IMR-90 (cell line): ENCODE measurements around the gene PIH1D1. TPM values are rescaled to one million over a fixed set of nuclear protein-coding genes. Genes with fewer than 3 reads are reported as not detected.

Experiments used
- ATAC-seq: fragments of 200-7000 bp; cut with Tn5 transposase; 2 replicates; pipeline ENCODE4 v1.9.1; 2020; ENCODE audit warnings: low read depth, mild to moderate bottlenecking, moderate library complexity
- BruUV-seq: library from RNA; stranded (reverse); fragments of 400-500 nt; replicated peaks from 2 replicates; lab custom pipeline; 2021; lab: Mats Ljungman, UMichigan
- CTCF ChIA-PET: fragments of 300-600 bp; formaldehyde crosslinking; extraction: SDS; loops from one replicate; lab custom pipeline; 2021; ENCODE audit warnings: antibody characterized with exemption; lab: Yijun Ruan, JAX
- POLR2A ChIA-PET: fragments of 300-600 bp; sonication (Branson Sonifier 250); formaldehyde crosslinking; loops from one replicate; lab custom pipeline; 2022; ENCODE audit warnings: antibody characterized with exemption; ENCODE audit not compliant: unreplicated experiment; lab: Charles Lee
- DNase-seq: peaks from one replicate; pipeline ENCODE4 v3.0.0; 2013
- H2AFZ ChIP-seq: replicated peaks from 2 replicates; pipeline ENCODE3; 2013; ENCODE audit warnings: low read length, mild to moderate bottlenecking; ENCODE audit not compliant: poor library complexity
- H2AK5ac ChIP-seq: 2 replicates; pipeline ENCODE4 v1.6.1; 2013; ENCODE audit warnings: low read depth, low read length, inconsistent platforms
- H2AK9ac ChIP-seq: replicated peaks from 2 replicates; pipeline ENCODE3; 2013; ENCODE audit warnings: mild to moderate bottlenecking, low read depth, low read length, moderate library complexity; ENCODE audit not compliant: poor library complexity
- H2BK120ac ChIP-seq: 2 replicates; pipeline ENCODE4 v1.6.1; 2013; ENCODE audit warnings: low read depth, low read length, inconsistent platforms
- H2BK15ac ChIP-seq: 3 replicates; pipeline ENCODE4 v1.6.1; 2013; ENCODE audit warnings: low read depth, low read length, inconsistent platforms
- H2BK20ac ChIP-seq: 2 replicates; pipeline ENCODE4 v1.6.1; 2013; ENCODE audit warnings: low read depth, mild to moderate bottlenecking, inconsistent platforms, low read length, moderate library complexity
- H2BK5ac ChIP-seq: 2 replicates; pipeline ENCODE4 v1.6.1; 2013; ENCODE audit warnings: mild to moderate bottlenecking, low read depth, low read length, inconsistent platforms; ENCODE audit not compliant: poor library complexity, severe bottlenecking
- H3K14ac ChIP-seq: replicated peaks from 2 replicates; pipeline ENCODE4 v1.6.1; 2013; ENCODE audit warnings: low read depth, low read length, inconsistent platforms
- H3K18ac ChIP-seq: 2 replicates; pipeline ENCODE4 v1.6.1; 2013; ENCODE audit warnings: low read depth, low read length, control low read depth
- H3K23ac ChIP-seq: 2 replicates; pipeline ENCODE4 v1.6.1; 2013; ENCODE audit warnings: low read depth, low read length, inconsistent platforms
- H3K27ac ChIP-seq: 2 replicates; pipeline ENCODE4 v1.5.1; 2013; ENCODE audit warnings: mild to moderate bottlenecking, control low read depth, low read length; ENCODE audit not compliant: insufficient read depth
- H3K27me3 ChIP-seq: 2 replicates; pipeline ENCODE4 v1.6.1; 2013; ENCODE audit warnings: low read length; ENCODE audit not compliant: control insufficient read depth, insufficient read depth
- H3K36me3 ChIP-seq: 2 replicates; pipeline ENCODE4 v1.6.1; 2013; ENCODE audit warnings: low read length, mixed read lengths; ENCODE audit not compliant: control insufficient read depth, insufficient read depth
- H3K4ac ChIP-seq: 2 replicates; pipeline ENCODE4 v1.6.1; 2013; ENCODE audit warnings: low read depth, low read length, inconsistent platforms
- H3K4me1 ChIP-seq: 2 replicates; pipeline ENCODE4 v1.6.1; 2013; ENCODE audit warnings: low read length, mixed read lengths; ENCODE audit not compliant: control insufficient read depth, insufficient read depth
- H3K4me2 ChIP-seq: 2 replicates; pipeline ENCODE4 v1.6.1; 2013; ENCODE audit warnings: low read depth, mild to moderate bottlenecking, control low read depth, low read length, moderate library complexity
- H3K4me3 ChIP-seq: 2 replicates; pipeline ENCODE4 v1.5.1; 2013; ENCODE audit warnings: low read depth, mild to moderate bottlenecking, control low read depth, low read length, moderate library complexity; ENCODE audit not compliant: insufficient read depth
- H3K56ac ChIP-seq: 2 replicates; pipeline ENCODE4 v1.6.1; 2013; ENCODE audit warnings: low read length, inconsistent platforms; ENCODE audit not compliant: insufficient read depth; ENCODE audit errors: extremely low read depth
- H3K79me1 ChIP-seq, 2 experiments: 2 replicates each; pipeline ENCODE4 v1.6.1; 2013; ENCODE audit warnings: low read length in 2 of 2, inconsistent platforms in 1 of 2, low read depth in 1 of 2
- H3K9ac ChIP-seq: 2 replicates; pipeline ENCODE4 v1.6.1; 2013; ENCODE audit warnings: low read depth, low read length, control low read depth
- H3K9me1 ChIP-seq: 2 replicates; pipeline ENCODE4 v1.6.1; 2013; ENCODE audit warnings: low read length, inconsistent platforms; ENCODE audit not compliant: insufficient read depth
- H3K9me3 ChIP-seq: 2 replicates; pipeline ENCODE4 v1.6.1; 2013; ENCODE audit warnings: low read length; ENCODE audit not compliant: control insufficient read depth, insufficient read depth
- H4K20me1 ChIP-seq: 2 replicates; pipeline ENCODE4 v1.6.1; 2013; ENCODE audit warnings: low read length, inconsistent platforms; ENCODE audit not compliant: insufficient read depth
- H4K5ac ChIP-seq: 2 replicates; pipeline ENCODE4 v1.6.1; 2013; ENCODE audit warnings: mild to moderate bottlenecking, low read depth, low read length, control low read depth
- H4K8ac ChIP-seq, 2 experiments: 2 replicates each; pipeline ENCODE4 v1.6.1; 2013; ENCODE audit warnings: low read depth in 2 of 2, low read length in 2 of 2, control low read depth in 1 of 2, inconsistent platforms in 1 of 2
- H4K91ac ChIP-seq: 2 replicates; pipeline ENCODE4 v1.6.1; 2013; ENCODE audit warnings: low read depth, low read length, inconsistent platforms; ENCODE audit not compliant: insufficient read depth
- CHD1 ChIP-seq: IDR thresholded peaks from 2 replicates; pipeline ENCODE4 v1.6.1; 2012; ENCODE audit warnings: low read depth, low read length, improper control_type of control experiment
- MAFK ChIP-seq: IDR thresholded peaks from 2 replicates; pipeline ENCODE4 v1.6.1; 2012; ENCODE audit warnings: low read depth, low read length, improper control_type of control experiment
- MXI1 ChIP-seq: IDR thresholded peaks from 2 replicates; pipeline ENCODE4 v1.6.1; 2012; ENCODE audit warnings: low read depth, mild to moderate bottlenecking, low read length, moderate library complexity, borderline replicate concordance
- NFE2L2 ChIP-seq: fragments of 150-350 bp; IDR thresholded peaks from 2 replicates; pipeline ENCODE4 v1.6.1; 2016; ENCODE audit warnings: low read depth, mild to moderate bottlenecking, low read length
- RAD21 ChIP-seq: IDR thresholded peaks from 2 replicates; pipeline ENCODE4 v1.6.1; 2012; ENCODE audit warnings: low read length, improper control_type of control experiment
- RCOR1 ChIP-seq: IDR thresholded peaks from 2 replicates; pipeline ENCODE4 v1.6.1; 2012; ENCODE audit warnings: mild to moderate bottlenecking, low read length, improper control_type of control experiment; ENCODE audit not compliant: insufficient replicate concordance
- RFX5 ChIP-seq: IDR thresholded peaks from 2 replicates; pipeline ENCODE4 v1.8.0; 2012; ENCODE audit warnings: low read depth, mild to moderate bottlenecking, low read length, moderate library complexity
- SMC3 ChIP-seq: fragments of 150-350 bp; IDR thresholded peaks from 2 replicates; pipeline ENCODE4 v1.6.1; 2016; ENCODE audit warnings: low read depth, mild to moderate bottlenecking, antibody characterized with exemption, low read length, moderate library complexity
- WGBS, 2 experiments: methylation state at CpG; one replicate each; pipeline versions ENCODE4 v1.1.5 to v1.1.7; 2013; ENCODE audit warnings: missing lambda C conversion rate in 2 of 2; ENCODE audit not compliant: insufficient read length in 1 of 2; ENCODE audit errors: extremely low coverage in 2 of 2; 5-methylcytosine and 5-hydroxymethylcytosine counted together
- dilution Hi-C: fragments of 300-500 bp; cut with HindIII; formaldehyde crosslinking; loops from one replicate; pipeline ENCODE4 v1.14.3; 2018; ENCODE audit warnings: low sequenced_read_pairs; ENCODE audit not compliant: unreplicated experiment
- in situ Hi-C: fragments of 300-500 bp; cut with MboI; formaldehyde crosslinking; loops from 3 replicates; pipeline ENCODE4 v1.14.3; 2019; ENCODE audit warnings: low sequenced_read_pairs, inconsistent platforms, mixed read lengths
- intact Hi-C: fragments of 100-400 bp; cut with micrococcal nuclease; formaldehyde crosslinking; loops from 2 replicates; pipeline ENCODE4 v1.10.0; 2022
- polyA plus RNA-seq, 3 experiments: library from polyadenylated mRNA; depleted of rRNA; stranded (reverse); fragments of >200 nt; gene quantifications; 2 replicates each; pipeline ENCODE4 v1.2.3, GENCODE V29; 2012; ENCODE audit warnings: low replicate concordance in 1 of 3
- total RNA-seq: library from RNA; depleted of rRNA; stranded (reverse); fragments of >200 nt; gene quantifications from 2 replicates; pipeline ENCODE4 v1.2.3, GENCODE V29; 2012
- TF ChIP-seq, protein P1 (sequence below): fragments of 150-350 bp; IDR thresholded peaks from 2 replicates; pipeline ENCODE4 v1.6.1; 2016; ENCODE audit warnings: low read depth, mild to moderate bottlenecking, low read length, moderate library complexity, borderline replicate concordance
- TF ChIP-seq, protein P2 (sequence below): conservative IDR thresholded peaks from 2 replicates; pipeline ENCODE4 v1.5.1; 2012; ENCODE audit warnings: mild to moderate bottlenecking, low read depth, low read length, improper control_type of control experiment
- TF ChIP-seq, protein P3 (sequence below): fragments of 150-350 bp; IDR thresholded peaks from 2 replicates; pipeline ENCODE4 v1.6.1; 2017; ENCODE audit warnings: mild to moderate bottlenecking, antibody characterized with exemption, low read length, low read depth

Gene PIH1D1
- total and polyA plus RNA-seq, 2 of the 4 experiments (the other 2 are of a cell fraction), result 77.9 to 122 TPM

DNA sequence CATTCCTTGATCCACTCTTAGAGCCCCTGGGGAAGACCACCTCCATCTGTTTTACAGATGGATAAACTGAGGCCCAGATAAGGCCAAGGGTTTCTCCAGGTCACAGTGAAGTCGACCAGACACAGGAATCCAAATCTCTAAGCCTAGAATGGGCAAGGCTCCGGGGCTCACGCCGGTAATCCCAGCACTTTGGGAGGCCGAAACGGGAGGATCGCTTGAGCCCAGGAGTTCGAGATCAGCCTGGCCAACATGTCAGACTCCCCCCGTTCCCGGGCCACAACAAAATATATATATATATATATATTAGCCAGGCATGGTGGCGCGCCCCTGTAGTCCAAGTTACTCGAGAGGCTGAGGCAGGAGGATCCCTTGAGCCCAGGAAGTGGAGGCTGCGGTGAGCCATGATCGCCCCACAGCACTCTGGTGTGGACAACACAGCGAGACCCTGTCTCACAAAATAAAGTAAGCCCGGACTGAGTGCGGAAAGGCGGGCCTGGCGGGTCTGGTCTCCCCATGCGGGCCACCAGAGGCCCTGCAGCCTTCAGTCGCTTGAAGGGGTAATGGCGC is 35.2 kb upstream of the PIH1D1 start (continued):
- TF ChIP-seq RFX5, result no peak

DNA sequence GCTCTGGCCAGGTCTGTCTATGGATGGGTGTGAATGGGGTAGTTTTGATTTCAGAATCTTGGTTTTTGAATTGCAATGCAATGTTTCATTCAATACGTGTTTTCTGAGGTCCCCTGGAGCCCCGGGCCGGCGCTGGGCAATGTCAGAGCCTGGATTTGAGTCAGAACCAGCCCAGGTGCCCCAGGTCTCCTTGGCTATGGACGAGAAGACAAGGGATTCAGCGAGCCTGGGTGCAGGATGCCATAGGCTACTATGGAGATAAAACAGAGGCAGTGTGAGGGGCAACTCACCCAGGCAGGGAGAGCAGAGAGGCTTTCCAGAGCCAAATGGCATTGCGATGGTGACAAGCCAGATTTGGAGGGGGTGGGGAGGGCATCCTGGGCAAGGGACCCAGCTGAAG is 34.6 kb upstream of the PIH1D1 start:
- Histone ChIP-seq H3K36me3 (peaks cover 29% of the 10 kb centered on the region), H2AFZ (no peak overlapping the region), H4K20me1 (peaks cover 38% of the 10 kb centered on the region), H3K27me3 (no peaks in the 10 kb centered on the region), H2BK20ac (no peak overlapping the region), H4K5ac (peak overlapping the region; percentile 65), H4K8ac (peak overlapping the region; percentile 64 to 98; a peak in 2 of 4 replicates), H2AK9ac (peak overlapping the region; percentile 48), H3K14ac (no peak overlapping the region), H3K56ac (no peak overlapping the region), H3K18ac (no peak overlapping the region), H3K9me3 (no peaks in the 10 kb centered on the region), H3K9ac (no peak overlapping the region), H2AK5ac (peak overlapping the region; percentile 39; the same call in 1 of the 2 replicates), H3K23ac (no peak overlapping the region), H2BK5ac (no peak overlapping the region), H3K79me1 (peaks cover 11 to 26% of the 10 kb centered on the region in 2 experiments), H3K9me1 (peaks cover 5% of the 10 kb centered on the region), H3K27ac (no peak overlapping the region), H3K4me1 (peaks cover 7% of the 10 kb centered on the region), H2BK120ac (no peak overlapping the region), H3K4me3 (no peak overlapping the region), H4K91ac (no peak overlapping the region), H3K4ac (0 out of 2 replicates have a peak overlapping the region, but pooled peaks have one; percentile 53), H2BK15ac (no peak overlapping the region), H3K4me2 (no peak overlapping the region)
- POLR2A ChIA-PET, result no interaction called here
- no TSS peak for BruUV-seq
- CTCF ChIA-PET, result no interaction called here
- intact Hi-C loops, result no loop called here
- TF ChIP-seq MXI1 (no peak), MAFK (no peak), SMC3 (no peak), RCOR1 (no peak), NFE2L2 (no peak), RAD21 (no peak), CHD1 (no peak)
- TF ChIP-seq, protein P1, sequence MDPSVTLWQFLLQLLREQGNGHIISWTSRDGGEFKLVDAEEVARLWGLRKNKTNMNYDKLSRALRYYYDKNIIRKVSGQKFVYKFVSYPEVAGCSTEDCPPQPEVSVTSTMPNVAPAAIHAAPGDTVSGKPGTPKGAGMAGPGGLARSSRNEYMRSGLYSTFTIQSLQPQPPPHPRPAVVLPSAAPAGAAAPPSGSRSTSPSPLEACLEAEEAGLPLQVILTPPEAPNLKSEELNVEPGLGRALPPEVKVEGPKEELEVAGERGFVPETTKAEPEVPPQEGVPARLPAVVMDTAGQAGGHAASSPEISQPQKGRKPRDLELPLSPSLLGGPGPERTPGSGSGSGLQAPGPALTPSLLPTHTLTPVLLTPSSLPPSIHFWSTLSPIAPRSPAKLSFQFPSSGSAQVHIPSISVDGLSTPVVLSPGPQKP, result no peak
- TF ChIP-seq, protein P2, sequence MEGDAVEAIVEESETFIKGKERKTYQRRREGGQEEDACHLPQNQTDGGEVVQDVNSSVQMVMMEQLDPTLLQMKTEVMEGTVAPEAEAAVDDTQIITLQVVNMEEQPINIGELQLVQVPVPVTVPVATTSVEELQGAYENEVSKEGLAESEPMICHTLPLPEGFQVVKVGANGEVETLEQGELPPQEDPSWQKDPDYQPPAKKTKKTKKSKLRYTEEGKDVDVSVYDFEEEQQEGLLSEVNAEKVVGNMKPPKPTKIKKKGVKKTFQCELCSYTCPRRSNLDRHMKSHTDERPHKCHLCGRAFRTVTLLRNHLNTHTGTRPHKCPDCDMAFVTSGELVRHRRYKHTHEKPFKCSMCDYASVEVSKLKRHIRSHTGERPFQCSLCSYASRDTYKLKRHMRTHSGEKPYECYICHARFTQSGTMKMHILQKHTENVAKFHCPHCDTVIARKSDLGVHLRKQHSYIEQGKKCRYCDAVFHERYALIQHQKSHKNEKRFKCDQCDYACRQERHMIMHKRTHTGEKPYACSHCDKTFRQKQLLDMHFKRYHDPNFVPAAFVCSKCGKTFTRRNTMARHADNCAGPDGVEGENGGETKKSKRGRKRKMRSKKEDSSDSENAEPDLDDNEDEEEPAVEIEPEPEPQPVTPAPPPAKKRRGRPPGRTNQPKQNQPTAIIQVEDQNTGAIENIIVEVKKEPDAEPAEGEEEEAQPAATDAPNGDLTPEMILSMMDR, result no peak
- TF ChIP-seq, protein P3, sequence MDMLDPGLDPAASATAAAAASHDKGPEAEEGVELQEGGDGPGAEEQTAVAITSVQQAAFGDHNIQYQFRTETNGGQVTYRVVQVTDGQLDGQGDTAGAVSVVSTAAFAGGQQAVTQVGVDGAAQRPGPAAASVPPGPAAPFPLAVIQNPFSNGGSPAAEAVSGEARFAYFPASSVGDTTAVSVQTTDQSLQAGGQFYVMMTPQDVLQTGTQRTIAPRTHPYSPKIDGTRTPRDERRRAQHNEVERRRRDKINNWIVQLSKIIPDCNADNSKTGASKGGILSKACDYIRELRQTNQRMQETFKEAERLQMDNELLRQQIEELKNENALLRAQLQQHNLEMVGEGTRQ, result no peak
- dilution Hi-C loops, result no loop called here
- in situ Hi-C loops, result no loop called here
- 84% methylated on average over 5 of the region's 7 CpGs; no CpG with 5 or more reads in 1 of the 2 experiments for WGBS, 2 experiments
- no peak for DNase-seq
- ATAC-seq, result no peak
